Measurements from ENCODE around the gene C5orf34. TPM values are rescaled to one million over a fixed set of nuclear protein-coding genes. Genes with fewer than 3 reads are reported as not detected.

The C5orf34 gene, protein sequence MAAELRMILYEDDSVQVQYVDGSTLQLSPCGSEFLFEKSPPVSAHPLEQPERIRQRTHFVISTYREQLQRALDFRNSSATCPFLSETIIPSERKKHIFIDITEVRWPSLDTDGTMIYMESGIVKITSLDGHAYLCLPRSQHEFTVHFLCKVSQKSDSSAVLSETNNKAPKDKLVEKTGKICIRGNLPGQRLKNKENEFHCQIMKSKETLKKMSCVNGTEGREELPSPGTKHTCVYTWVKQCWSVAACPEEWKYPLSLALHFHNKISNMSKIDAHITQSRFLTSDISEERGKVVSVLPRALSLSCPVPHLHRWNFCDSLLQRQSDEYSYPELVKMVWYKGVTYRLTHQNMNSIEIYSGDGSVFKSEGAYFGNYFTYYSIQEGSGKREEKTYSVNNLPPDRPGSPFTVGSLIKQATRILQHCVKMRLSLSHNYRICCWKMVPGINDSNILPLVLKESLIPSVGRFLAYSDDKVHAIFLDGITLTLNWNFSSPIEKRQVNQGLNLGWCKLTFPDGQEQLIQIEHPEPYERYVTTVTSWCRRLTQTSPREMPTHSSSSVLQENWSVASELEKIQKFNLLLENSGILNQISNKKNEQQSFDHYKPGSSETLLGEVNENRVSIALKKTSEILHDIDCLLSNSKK
- total RNA-seq: 10 to 100 TPM in 1 of 2 donors, 1 to 10 TPM in 1; 6.5 to 11.3 TPM

DNA sequence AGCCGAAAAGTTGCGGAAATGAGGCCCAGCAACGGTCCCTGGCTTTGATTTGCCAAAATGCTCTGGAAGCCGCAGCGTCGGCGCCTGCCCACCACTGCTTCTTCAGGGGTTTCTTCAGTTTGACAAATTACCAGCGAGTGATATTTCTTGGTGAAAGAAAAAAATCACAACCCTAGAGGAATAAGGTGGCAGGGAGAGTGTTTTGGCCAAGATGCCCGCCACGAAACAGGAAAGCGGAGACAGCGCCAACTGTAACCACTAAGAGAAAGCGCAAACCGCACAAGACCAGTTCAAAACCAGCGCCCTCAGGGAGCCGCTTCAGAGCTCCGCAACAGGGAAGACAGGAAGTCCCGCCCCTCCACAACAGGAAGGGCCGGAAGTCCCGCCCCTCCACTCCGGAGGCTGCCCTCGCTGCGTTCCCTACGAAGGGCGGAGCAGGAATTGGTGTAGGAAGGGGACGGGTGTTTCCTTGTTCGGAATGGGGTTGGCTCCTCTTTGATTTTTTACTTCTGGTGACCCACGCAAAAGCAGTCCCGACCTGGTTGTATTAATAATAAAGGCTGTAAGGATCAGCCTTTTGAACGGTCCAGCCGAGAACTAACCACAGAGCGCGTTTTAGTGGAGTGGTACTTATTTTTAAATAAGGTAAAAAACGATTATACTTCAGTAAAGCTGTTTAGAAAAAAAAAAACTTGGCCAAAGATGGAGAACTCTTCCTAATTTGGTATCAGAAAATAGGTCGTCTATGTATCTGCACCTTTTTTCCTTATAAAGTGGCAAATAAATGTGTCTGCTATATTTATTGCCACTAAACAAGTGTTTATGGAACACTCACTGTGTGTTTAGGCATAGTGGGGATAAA lies at the start of gene C5orf34:
Gene C5orf34, minus strand, starts transcription at position 333 of the 862 bp plus-strand sequence. CDS start 5,809 bp downstream, outside the sequence.

GRCh38 chr5:43556857-43557542 lies 42.1 kb upstream of the C5orf34 start, which contains the start of gene PAIP1:
Gene PAIP1, minus strand, starts transcription at chr5:43557077. Its CDS starts 231 bp downstream, at chr5:43556846.

DNA sequence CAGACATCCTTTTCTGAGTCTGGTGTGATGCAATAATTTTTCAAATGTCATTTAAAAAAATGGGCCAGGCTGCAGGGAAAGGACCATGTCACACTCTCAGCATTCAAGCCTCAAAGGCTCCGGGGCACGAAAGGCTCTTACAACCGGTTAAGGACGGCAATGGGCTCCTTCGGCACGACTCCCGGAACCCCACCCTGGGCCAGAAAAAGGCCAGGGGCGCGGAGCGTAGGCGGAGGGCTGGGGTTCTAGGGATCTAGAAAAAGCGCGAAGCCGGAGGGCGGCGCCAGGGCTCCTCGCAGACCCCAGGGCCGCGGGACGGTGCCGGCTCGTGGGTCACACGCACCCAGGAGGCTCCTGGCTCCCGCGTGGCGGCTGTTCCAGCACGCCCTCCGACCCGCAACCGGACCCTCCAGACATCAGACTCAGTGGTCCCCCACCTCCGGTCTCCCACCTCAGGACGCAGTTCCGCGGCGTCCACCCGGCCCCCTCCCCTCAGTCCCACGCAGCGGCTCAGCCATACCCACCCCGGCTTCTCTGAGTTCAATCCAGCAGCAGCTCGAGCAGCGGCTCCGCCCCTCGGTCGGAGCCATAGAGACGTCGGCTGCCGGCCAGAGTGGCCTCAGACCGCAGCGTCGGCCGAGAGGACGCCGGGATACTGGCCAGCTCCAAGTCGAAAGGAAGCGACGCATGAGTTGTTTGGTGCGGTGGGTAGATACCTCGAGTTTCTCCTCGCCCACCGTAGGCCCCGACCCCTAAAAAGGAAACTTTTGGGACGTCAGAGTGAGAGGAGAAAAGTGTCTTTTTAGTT lies 31.4 kb downstream of the C5orf34 start, which contains the start of gene TMEM267:
Gene TMEM267, minus strand, starts transcription at position 568 of the 808 bp plus-strand sequence. CDS start 29,896 bp downstream, outside the sequence.

Other genes with a start within 250 kb of the C5orf34 start
- 100 to 1,000 TPM; 154 to 204 TPM for gene HMGCS1, start 201.7 kb downstream of the C5orf34 start, total RNA-seq
- 10 to 100 TPM; 11.7 to 29.6 TPM for gene CCL28, start 102.8 kb downstream of the C5orf34 start, total RNA-seq
- 1 to 10 TPM; 7.9 to 8.7 TPM for gene TMEM267, start 31.3 kb downstream of the C5orf34 start, total RNA-seq
- 100 to 1,000 TPM; 106 to 119 TPM for gene PAIP1, start 41.9 kb upstream of the C5orf34 start, total RNA-seq
- gene NNT, start 88.0 kb upstream of the C5orf34 start, total RNA-seq: 10 to 100 TPM; 46.5 to 59.6 TPM

Measured in melanocyte of skin (primary cell).